Neutrophil (primary cell): ENCODE results near the gene PLSCR3.

Source experiments
- H3K27ac ChIP-seq: fragments of 200-600 bp; sonication (generic); 2 replicates; pipeline ENCODE4 v1.5.1; 2016; ENCODE audit warnings: mild to moderate bottlenecking, moderate library complexity
- H3K27me3 ChIP-seq: fragments of 200-600 bp; sonication (generic); 2 replicates; pipeline ENCODE4 v1.6.0; 2016; ENCODE audit warnings: mild to moderate bottlenecking
- H3K36me3 ChIP-seq: fragments of 200-600 bp; sonication (generic); 2 replicates; pipeline ENCODE4 v1.5.1; 2017
- H3K4me1 ChIP-seq, 2 experiments: fragments of 200-600 bp in 1 of 2; sonication (generic) in 1 of 2; 1 replicate in 1 of 2; 2 replicates in 1 of 2; pipeline versions ENCODE4 v1.5.1 to v1.6.1; 2013 to 2016; ENCODE audit warnings: low read depth in 1 of 2, low read length in 1 of 2, mild to moderate bottlenecking in 1 of 2, moderate library complexity in 1 of 2; ENCODE audit not compliant: control insufficient read depth in 1 of 2, insufficient read depth in 1 of 2
- H3K4me3 ChIP-seq, 2 experiments: fragments of 200-600 bp in 1 of 2; sonication (generic) in 1 of 2; 1 replicate in 1 of 2; 2 replicates in 1 of 2; pipeline ENCODE4 v1.5.1; 2013 to 2016; ENCODE audit warnings: low read depth in 1 of 2, low read length in 1 of 2, mild to moderate bottlenecking in 1 of 2, moderate library complexity in 1 of 2
- H3K9me3 ChIP-seq: fragments of 200-600 bp; sonication (generic); 2 replicates; pipeline ENCODE4 v1.5.1; 2016
- CTCF ChIP-seq: fragments of 200-600 bp; sonication (generic); IDR thresholded peaks from 2 replicates; pipeline ENCODE4 v1.5.1; 2016; ENCODE audit warnings: antibody characterized with exemption

Gene PLSCR3

GRCh38 chr17:7393613-7394451, 493 bp downstream of the PLSCR3 start:
- no peaks in the 10 kb centered on the region for H3K36me3 ChIP-seq
- H3K4me1 ChIP-seq = peaks cover 14 to 18% of the 10 kb centered on the region in 2 experiments
- TF ChIP-seq CTCF = no peak
- H3K27ac ChIP-seq = peak overlapping the region; percentile 87
- H3K27me3 ChIP-seq = peaks cover 16% of the 10 kb centered on the region
- peak overlapping the region; percentile 74 to 93 for H3K4me3 ChIP-seq
- H3K9me3 ChIP-seq = no peaks in the 10 kb centered on the region

GRCh38 chr17:7392696-7393612, 1.4 kb downstream of the PLSCR3 start:
- no peak overlapping the region for H3K4me3 ChIP-seq
- TF ChIP-seq CTCF = no peak
- peaks cover 16% of the 10 kb centered on the region for H3K27me3 ChIP-seq
- no peak overlapping the region for H3K27ac ChIP-seq
- peaks cover 14 to 18% of the 10 kb centered on the region in 2 experiments for H3K4me1 ChIP-seq
- no peaks in the 10 kb centered on the region for H3K36me3 ChIP-seq
- no peaks in the 10 kb centered on the region for H3K9me3 ChIP-seq

GRCh38 chr17:7391307-7391706, 3.0 kb downstream of the PLSCR3 start:
- no peak for TF ChIP-seq CTCF
- Histone ChIP-seq H3K4me1 (peaks cover 14 to 18% of the 10 kb centered on the region in 2 experiments), H3K9me3 (no peaks in the 10 kb centered on the region), H3K36me3 (no peaks in the 10 kb centered on the region), H3K4me3 (no peak overlapping the region), H3K27me3 (peaks cover 16% of the 10 kb centered on the region), H3K27ac (no peak overlapping the region)

- H3K27ac ChIP-seq = no peak overlapping the region
- TF ChIP-seq CTCF = no peak
- H3K27me3 ChIP-seq = peaks cover 26% of the 10 kb centered on the region
- peaks cover 14 to 17% of the 10 kb centered on the region in 2 experiments for H3K4me1 ChIP-seq
- H3K4me3 ChIP-seq = no peak overlapping the region
- no peaks in the 10 kb centered on the region for H3K36me3 ChIP-seq
- no peaks in the 10 kb centered on the region for H3K9me3 ChIP-seq
Observed at GRCh38 chr17:7389924-7390910, 4.1 kb downstream of the PLSCR3 start.

GRCh38 chr17:7388856-7389255, 5.5 kb downstream of the PLSCR3 start:
- peaks cover 39% of the 10 kb centered on the region for H3K27me3 ChIP-seq
- no peak overlapping the region for H3K4me3 ChIP-seq
- H3K9me3 ChIP-seq = no peaks in the 10 kb centered on the region
- peaks cover 6 to 11% of the 10 kb centered on the region in 2 experiments for H3K4me1 ChIP-seq
- H3K27ac ChIP-seq = no peak overlapping the region
- no peak for TF ChIP-seq CTCF
- no peaks in the 10 kb centered on the region for H3K36me3 ChIP-seq
